Measurements from ENCODE around the gene SS18L1.

- TF ChIP-seq CTCF (conservative IDR thresholded peaks at IDR 0.05 in 1 of 2, IDR thresholded peaks at IDR 0.05 in 1 of 2; ENCODE audit: low read depth in 1 of 2, low read length in 2 of 2) (no peak), EZH2 (IDR thresholded peaks at IDR 0.05; ENCODE audit: low read length, missing control alignments) (no peak)
Measured at GRCh38 chr20:62202676-62203377, 59.3 kb downstream of the SS18L1 start.

All from fibroblast of lung (primary cell).